Right atrium auricular region (tissue), 2 donors: ENCODE results near the gene PKM. TPM values are rescaled to one million over a fixed set of nuclear protein-coding genes. Genes with fewer than 3 reads are reported as not detected.

Experiments used
- DNase-seq: peaks from one replicate; pipeline ENCODE4 v3.0.0-alpha.2; 2019; ENCODE audit warnings: low spot score
- H3K27ac ChIP-seq, 2 donors: fragments of 200-600 bp; sonication (generic); 1 replicate in 1 of 2; 2 replicates in 1 of 2; pipeline ENCODE4 v1.5.1; 2016 to 2019
- H3K27me3 ChIP-seq, 2 donors: fragments of 200-600 bp; sonication (generic); one replicate each; pipeline versions ENCODE4 v1.5.1 to v1.6.0; 2017 to 2019
- H3K36me3 ChIP-seq: fragments of 200-600 bp; sonication (generic); one replicate; pipeline ENCODE4 v1.5.1; 2016
- H3K4me1 ChIP-seq, 2 donors: fragments of 200-600 bp; sonication (generic); one replicate each; pipeline versions ENCODE4 v1.5.1 to v1.6.0; 2017 to 2019
- H3K4me3 ChIP-seq, 2 donors: fragments of 200-600 bp; sonication (generic); 1 replicate in 1 of 2; 2 replicates in 1 of 2; pipeline ENCODE4 v1.5.1; 2017 to 2019; ENCODE audit warnings: mild to moderate bottlenecking in 1 of 2, moderate library complexity in 1 of 2
- H3K9me3 ChIP-seq, 2 donors: fragments of 200-600 bp; sonication (generic); one replicate each; pipeline ENCODE4 v1.5.1; 2019
- total RNA-seq, 2 donors: library from RNA; depleted of rRNA; stranded (reverse); fragments of >200 nt; gene quantifications; one replicate each; pipeline ENCODE4 v1.1.0, GENCODE V29; 2016
- TF ChIP-seq, protein P1 (sequence below), 2 donors: fragments of 200-600 bp; sonication (generic); IDR thresholded peaks; one replicate each; pipeline ENCODE4 v1.5.1; 2019; ENCODE audit warnings: antibody characterized with exemption in 2 of 2

The PKM gene
- total RNA-seq, 2 donors from 2014 or later: 538 to 934 TPM

DNA sequence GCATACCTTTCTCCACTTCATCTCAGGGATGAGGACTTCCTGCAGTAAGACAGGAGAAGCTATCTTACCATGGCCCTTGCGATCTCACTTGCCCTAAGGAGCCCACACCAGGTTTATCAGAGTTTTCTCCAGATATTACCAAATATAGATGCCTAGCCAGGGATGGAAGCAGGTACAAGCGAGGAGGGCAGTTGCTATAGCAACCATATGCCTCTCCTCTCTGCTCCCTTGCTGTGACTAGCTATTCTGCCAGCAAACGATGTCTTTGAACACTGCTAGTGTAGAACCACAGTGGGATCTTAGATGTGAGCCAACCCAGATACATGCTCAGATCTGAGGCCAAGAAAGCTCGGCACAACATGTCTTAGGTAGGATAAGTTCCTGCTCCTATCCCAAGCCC, 67.3 kb downstream of the PKM start:
- Histone ChIP-seq H3K36me3 (no peaks in the 10 kb centered on the region), H3K27ac (no peak overlapping the region), H3K4me3 (no peak overlapping the region), H3K9me3 (no peaks in the 10 kb centered on the region), H3K4me1 (peaks cover 0 to 8% of the 10 kb centered on the region in 2 donors), H3K27me3 (no peaks in the 10 kb centered on the region)
- TF ChIP-seq, protein P1, sequence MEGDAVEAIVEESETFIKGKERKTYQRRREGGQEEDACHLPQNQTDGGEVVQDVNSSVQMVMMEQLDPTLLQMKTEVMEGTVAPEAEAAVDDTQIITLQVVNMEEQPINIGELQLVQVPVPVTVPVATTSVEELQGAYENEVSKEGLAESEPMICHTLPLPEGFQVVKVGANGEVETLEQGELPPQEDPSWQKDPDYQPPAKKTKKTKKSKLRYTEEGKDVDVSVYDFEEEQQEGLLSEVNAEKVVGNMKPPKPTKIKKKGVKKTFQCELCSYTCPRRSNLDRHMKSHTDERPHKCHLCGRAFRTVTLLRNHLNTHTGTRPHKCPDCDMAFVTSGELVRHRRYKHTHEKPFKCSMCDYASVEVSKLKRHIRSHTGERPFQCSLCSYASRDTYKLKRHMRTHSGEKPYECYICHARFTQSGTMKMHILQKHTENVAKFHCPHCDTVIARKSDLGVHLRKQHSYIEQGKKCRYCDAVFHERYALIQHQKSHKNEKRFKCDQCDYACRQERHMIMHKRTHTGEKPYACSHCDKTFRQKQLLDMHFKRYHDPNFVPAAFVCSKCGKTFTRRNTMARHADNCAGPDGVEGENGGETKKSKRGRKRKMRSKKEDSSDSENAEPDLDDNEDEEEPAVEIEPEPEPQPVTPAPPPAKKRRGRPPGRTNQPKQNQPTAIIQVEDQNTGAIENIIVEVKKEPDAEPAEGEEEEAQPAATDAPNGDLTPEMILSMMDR (IDR thresholded peaks at IDR 0.05): no peak
- DNase-seq: no peak

DNA sequence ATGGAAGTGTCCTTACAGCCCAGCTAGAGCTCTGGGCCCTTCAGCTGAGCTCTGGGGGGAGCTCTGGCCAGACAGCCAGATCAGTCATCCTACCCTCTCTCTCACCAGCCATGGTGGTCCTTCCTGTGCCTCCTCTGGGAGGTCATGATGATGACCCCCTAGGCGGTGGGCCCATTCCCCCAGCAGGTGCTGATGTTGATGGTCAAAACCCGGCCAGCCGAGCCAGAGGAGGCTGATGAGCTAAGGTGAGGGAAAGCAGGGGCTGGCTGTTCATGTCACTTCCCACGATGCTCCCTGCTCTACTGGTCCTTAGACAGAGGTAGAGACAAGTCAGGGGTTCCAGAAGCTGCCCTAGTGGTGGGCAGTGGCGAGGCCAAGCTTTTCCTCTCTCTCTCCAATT, 68.4 kb downstream of the PKM start:
- Histone ChIP-seq H3K36me3 (no peaks in the 10 kb centered on the region), H3K9me3 (no peaks in the 10 kb centered on the region), H3K4me3 (no peak overlapping the region), H3K27me3 (no peaks in the 10 kb centered on the region), H3K27ac (no peak overlapping the region), H3K4me1 (no peaks in the 10 kb centered on the region)
- no peak for DNase-seq
- TF ChIP-seq, protein P1 (IDR thresholded peaks at IDR 0.05): no peak

DNA sequence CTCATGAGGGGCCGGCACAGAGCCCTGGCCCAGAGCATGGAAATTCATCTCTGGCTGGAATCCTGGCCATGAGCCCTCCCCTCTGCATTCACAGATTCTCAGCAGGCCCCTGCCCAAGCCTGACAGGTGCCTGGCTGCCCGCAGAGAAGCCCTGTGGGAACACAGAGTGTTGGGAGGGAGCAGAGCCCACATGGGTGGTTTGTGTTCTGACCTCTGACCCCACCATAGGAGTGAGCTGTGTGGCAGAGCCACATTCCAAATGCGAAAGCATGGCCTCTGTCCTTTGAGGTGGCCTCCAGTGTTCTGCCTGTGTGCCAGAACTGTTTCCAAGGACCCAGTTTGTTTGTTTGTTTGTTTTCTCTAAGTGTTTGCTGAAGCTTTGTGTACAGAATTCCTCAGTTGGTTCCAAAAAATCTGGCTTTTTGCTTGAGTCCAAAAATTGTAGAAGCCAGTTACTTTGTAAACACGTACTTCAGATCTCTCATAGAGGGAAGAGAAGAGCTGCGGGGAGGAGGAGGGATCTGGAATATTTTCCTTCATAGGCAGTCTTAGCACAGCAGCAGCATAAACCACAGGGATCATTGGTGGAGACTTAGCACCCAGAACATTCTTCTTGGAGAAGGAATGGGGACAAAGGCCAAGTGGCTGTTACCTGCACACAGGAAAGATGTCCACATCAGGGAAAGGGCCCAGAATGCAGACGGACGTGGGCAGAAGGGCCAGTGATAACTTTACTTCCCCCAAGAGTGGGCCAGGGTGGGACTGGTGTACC, 69.4 kb downstream of the PKM start:
- no peaks in the 10 kb centered on the region for H3K36me3 ChIP-seq
- TF ChIP-seq, protein P1 (IDR thresholded peaks at IDR 0.05): no peak
- H3K27me3 ChIP-seq: no peaks in the 10 kb centered on the region
- no peaks in the 10 kb centered on the region for H3K4me1 ChIP-seq
- no peaks in the 10 kb centered on the region for H3K9me3 ChIP-seq
- H3K27ac ChIP-seq: no peak overlapping the region
- no peak for DNase-seq
- H3K4me3 ChIP-seq: no peak overlapping the region

DNA sequence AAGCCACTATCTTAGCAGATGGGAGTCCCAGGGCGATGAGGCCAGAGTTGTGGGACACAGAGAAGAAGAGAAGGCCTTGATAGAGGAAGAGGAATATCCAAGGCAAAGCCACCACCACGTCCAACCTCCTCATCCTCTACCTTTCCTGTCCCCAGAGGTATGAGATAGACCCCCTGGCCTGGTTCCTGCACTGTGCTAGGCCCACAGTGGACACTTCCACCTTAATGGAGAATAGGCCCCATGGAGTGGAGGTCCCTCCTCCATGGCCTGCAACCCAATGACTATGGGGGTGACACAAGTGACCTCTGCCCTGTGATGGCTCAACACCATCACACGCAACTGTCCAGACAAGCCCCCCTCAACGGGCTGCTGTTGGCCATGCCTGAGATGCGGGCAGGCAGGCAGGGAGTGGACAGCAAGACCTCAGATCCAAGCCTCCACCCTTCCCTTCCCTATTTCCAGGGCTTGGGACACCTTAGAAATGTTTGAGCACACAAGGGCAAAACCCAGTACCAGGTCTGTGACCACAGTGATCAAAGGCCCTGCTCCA, 70.2 kb downstream of the PKM start:
- Histone ChIP-seq H3K36me3 (no peaks in the 10 kb centered on the region), H3K27ac (no peak overlapping the region), H3K4me3 (no peak overlapping the region), H3K27me3 (no peaks in the 10 kb centered on the region), H3K4me1 (no peaks in the 10 kb centered on the region), H3K9me3 (no peaks in the 10 kb centered on the region)
- DNase-seq: no peak
- TF ChIP-seq, protein P1 (IDR thresholded peaks at IDR 0.05): no peak

DNA sequence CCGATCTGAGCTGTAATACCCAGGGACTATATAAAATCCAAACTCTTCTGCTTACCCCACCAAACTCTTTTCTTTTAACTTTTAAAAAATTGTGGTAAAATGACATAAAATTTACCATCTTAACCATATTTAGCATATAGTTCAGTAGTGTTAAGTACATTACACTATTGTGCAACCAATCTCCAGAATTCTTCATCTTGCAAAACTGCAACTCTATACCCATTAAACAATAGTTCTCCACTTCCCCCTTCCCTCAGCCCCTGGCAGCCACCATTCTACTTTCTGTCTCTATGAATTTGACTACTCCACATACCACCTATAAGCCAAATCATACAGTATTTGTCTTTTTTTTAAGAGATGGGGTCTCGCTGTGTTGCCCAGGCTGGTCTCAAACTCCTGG, 74.1 kb downstream of the PKM start:
- Histone ChIP-seq H3K9me3 (no peaks in the 10 kb centered on the region), H3K27ac (no peak overlapping the region), H3K4me3 (no peak overlapping the region), H3K27me3 (no peaks in the 10 kb centered on the region), H3K4me1 (peaks cover 0 to 9% of the 10 kb centered on the region in 2 donors), H3K36me3 (no peaks in the 10 kb centered on the region)
- no peak for DNase-seq
- TF ChIP-seq, protein P1 (IDR thresholded peaks at IDR 0.05): no peak
